Stimulated activated CD8-positive, alpha-beta memory T cell treated with anti-CD3 and anti-CD28 coated beads, Interleukin-15, amount 100 ng/mL, for 48 hours (primary cell): ENCODE measurements around the gene METTL15.
"Not testable (repeated sequence)": the region's sequence is repeated elsewhere in the genome, so short reads cannot be mapped to it uniquely, and the experiment has no call there.

Experiments
- DNase-seq, 2 donors: peaks; one replicate each; pipeline ENCODE4 v3.0.0-alpha.2; 2020; ENCODE audit warnings: low read depth in 2 of 2

The METTL15 gene

GRCh38 chr11:28107750-28108618 lies at the start of gene METTL15, which contains the start of gene KIF18A:
TSS of gene METTL15 (plus strand) at chr11:28108388. CDS start at chr11:28113335, 4,947 bp downstream.
TSS of gene KIF18A (minus strand) at chr11:28108156. CDS start at chr11:28097947, 10,209 bp downstream.
- peak; percentile 99 for DNase-seq

DNA sequence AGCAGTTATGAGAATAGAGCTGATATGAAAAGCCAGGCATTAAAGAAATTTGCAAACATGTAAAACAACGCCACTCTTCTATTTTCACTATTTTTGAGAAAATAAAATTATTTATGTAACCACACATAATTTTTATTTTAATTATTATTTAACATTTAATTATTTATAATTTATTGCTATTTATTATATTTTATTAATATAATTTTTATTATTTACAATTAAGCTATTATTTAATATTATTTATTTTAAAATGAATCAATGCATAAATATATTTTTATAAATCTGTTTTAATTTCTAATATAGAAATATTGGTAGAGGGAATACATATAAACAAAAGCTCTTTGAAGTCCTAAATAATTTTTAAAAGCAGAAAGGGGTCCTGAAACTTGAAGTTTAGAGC lies 36.9 kb upstream of the METTL15 start:
- no peak for DNase-seq

- DNase-seq: no peak
Measured at GRCh38 chr11:28072321-28072720, 35.9 kb upstream of the METTL15 start.

DNA sequence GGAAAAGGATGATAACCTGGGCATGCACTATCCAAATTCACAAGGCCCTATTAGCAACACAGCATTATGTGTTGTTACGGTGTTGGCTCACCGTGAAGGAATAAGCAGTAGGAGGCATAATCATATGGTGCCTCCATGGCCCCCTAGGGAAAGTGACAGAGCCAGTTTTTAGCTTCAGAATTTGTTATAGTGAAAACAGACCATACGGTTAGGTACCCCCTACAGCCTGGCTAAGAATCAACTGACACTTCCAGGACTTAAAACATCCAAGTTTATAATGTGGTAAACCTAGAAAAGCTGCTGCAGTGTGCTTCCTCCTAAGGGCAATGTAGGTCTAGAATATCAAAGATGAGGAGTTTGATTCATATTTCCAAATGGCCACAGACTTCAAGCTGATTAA lies 30.7 kb upstream of the METTL15 start:
- no peak for DNase-seq

GRCh38 chr11:28083118-28083517 lies 25.1 kb upstream of the METTL15 start:
- no peak for DNase-seq

- no peak for DNase-seq
Measured at GRCh38 chr11:28086569-28086968, 21.6 kb upstream of the METTL15 start.

GRCh38 chr11:28087192-28087591 lies 21.0 kb upstream of the METTL15 start:
- DNase-seq: not testable (repeated sequence)

GRCh38 chr11:28087693-28088092 lies 20.5 kb upstream of the METTL15 start:
- DNase-seq: not testable (repeated sequence)

- no peak for DNase-seq
Measured at GRCh38 chr11:28089378-28089777, 18.8 kb upstream of the METTL15 start.

DNA sequence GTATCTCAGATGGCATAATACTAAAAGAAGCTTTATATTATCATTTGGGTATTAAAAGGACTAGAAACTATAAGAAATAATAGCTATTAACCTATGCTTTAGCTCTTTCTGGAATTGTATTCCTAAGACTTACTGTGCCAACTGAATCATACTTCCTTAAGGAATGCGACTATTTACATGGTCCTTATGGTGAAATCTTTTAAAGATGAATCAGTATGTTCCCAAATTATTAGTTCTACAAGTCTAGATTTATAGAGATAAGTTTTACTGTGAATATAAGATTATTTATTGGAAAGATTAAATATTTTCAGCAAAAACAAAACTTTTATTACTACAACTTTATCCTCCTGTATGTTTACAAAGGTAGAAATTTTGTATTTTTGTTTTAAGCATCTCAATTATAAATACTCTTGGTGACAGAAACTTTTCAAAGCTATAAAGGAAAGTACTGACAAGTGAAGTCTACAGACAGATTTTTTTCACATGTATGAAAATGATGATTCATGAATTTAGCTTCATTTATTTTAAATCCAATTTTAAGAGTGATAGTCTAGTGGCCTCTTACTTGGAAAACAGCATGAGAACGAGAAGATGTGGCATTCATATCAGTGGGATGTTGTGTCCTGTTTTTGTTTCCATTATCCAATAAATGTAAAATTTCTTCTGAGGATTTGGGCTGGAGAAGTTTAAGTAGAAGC lies 18.0 kb upstream of the METTL15 start:
- no peak for DNase-seq

GRCh38 chr11:28092786-28093185 lies 15.4 kb upstream of the METTL15 start:
- DNase-seq: no peak

DNA sequence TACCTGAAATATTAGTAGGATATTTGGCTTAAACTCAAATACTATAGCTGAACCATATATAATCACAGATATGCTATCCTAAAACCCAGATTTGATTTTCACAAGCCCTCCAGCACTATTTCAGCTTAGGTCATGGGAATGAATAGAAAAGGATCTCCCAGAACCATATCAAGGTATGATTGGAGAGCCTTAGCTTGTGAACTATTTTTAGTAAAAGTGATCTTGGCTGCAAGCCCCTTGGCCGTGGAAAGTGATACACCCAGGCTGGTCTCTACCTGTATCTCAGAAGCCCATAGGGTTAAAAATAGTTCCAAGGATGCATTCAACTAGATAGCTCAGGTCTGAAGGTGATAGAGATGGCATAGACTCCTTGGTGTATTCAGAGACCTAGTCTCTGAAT lies 9.9 kb upstream of the METTL15 start:
- no peak for DNase-seq

DNA sequence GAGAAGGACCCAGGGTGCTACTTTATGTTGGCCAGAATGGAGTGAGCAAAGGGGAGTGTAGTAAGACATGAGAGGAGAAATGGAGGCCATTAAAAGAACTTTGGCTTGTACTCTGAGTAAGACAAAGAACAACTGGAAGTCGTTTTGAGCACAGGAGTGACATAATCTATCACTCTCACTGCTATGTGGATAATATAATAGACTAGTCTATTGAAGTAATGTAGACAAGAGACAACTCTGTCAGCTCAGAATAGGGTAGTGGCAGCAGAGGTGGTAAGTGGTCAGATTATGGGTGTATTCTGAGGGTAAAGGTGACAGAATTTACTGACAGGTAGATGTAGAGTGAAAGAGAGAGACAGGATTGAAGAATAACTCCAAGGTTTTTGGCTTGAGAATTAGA lies 8.5 kb upstream of the METTL15 start:
- DNase-seq: no peak

DNA sequence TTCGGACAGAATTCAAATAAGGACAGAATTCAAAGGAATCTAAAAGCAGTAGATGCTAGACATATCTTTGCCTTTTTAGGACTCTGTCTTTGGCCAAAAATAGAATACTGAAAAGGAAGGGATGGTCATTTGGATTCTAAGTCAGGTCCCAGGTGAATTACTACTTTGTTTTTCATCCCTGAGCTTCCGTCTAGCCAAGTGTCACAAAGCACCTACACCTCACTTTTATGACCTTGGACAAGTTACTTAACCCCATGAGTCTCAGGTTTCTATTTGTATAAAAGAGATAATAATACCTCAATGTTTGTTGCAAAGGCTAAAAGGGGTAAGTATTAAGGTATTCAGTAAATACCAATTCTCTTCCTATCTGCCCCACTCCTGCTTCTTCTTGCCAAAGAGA lies 7.5 kb upstream of the METTL15 start:
- no peak for DNase-seq

DNA sequence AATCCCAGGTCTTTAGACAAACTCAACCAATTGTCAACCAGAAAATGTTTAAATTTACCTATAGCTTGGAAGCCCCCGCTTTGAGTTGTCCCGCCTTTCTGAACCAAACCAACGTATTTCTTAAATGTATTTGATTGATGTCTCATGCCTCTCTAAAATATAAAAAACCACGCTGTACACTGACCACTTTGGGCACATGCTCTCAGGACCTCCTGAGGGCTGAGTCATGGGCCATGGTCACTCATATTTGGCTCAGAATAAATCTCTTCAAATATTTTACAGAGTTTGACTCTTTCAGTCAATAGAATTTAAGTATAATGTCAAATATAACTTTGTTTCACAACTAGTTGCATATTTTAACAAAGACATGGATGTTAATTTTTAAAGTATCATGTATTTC lies 5.9 kb upstream of the METTL15 start:
- not testable (repeated sequence) for DNase-seq

DNA sequence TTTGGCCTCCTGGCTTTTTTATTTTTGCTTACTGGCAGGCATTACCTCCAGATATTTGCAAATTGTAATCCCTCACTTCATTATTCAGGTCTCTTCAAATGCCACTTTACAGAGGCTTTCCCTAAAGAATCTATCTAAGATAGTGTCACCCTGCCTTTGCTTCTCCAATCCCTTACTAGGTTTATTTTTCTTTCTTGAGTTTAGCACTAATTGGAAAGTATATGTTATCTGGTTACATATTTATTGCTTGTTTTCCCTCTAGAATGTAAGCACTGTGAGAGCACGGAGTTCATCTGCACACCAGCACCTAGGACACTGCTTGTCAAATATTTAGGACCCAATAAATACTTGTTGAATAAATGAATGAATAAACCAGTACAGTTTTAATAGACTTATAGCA lies 3.8 kb upstream of the METTL15 start:
- DNase-seq: no peak

DNA sequence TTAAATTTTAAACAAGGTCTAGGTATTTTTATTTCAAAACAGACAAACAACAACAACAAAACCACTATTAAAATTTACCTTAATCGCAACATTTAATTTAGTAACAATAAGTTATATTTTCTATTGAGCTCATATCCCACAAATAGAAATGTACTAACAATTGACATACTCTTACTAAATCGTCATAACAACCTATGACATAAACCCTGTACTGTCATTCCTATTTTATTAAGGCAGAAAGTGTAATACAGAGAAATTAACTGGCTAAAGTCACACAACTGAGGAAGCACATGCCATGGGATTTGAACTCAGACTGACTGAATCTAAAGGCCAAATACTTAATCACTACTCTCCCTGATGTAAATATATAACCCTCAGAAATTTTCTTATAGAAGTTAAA lies 3.2 kb upstream of the METTL15 start:
- no peak for DNase-seq

DNA sequence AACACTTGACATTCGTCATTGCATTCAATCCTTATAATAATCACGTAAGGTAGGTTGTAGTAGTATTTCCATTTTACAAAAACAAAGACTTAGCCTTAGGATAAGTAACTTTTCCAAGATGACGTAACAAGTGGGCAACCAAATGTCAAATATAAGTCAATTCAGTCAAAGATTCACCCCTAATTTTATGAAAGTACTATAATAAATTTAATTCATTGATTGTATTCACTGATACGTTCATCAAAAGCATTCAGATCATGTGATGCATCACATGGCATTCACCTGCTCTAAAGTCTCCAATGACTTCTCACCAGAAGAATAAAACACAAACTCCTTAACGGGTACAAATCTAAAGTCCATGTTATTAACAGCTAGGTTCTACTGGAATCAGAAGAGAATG lies 2.3 kb upstream of the METTL15 start:
- no peak for DNase-seq

DNA sequence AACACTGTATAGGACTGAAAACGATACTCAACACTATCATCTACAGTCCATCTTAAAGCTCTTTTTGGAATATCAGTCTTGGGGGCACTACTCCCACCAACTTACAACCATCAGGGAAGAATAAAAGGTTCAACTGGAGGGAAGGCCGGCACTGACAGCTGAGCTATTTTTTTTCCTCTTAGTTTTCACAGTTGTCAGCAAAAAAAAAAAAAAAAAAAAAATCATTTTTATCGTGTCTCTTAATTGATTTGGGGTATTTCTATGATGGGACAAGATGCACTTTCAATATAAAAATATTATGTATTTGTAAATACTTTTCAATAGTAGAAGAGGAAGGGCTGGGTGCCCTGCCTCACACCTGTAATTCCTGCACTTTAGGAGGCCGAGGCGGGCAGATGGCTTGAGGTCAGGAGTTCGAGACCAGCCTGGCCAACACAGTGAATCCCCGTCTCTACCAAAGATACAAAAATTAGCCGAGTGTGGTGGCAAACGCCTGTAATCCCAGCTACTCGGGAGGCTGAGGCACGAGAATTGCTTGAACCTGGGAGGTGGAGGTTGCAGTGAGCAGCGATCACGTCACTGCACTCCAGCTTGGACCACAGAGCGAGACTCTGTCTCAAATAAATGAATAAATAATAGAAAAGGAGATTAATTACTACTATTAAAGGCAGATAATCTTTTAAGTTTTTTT lies 1.7 kb upstream of the METTL15 start:
- no peak for DNase-seq

GRCh38 chr11:28107191-28107749 lies 918 bp upstream of the METTL15 start:
- DNase-seq: no peak

GRCh38 chr11:28108958-28109357 lies 770 bp downstream of the METTL15 start:
- DNase-seq: no peak
